Amygdala (tissue), 56 donors: ENCODE results near the gene CAMSAP2.

Experiments used
- DNase-seq, 56 donors: peaks; one replicate each; lab custom pipeline; 2025; lab: John Stamatoyannopoulos, UW

CAMSAP2 gene

DNA sequence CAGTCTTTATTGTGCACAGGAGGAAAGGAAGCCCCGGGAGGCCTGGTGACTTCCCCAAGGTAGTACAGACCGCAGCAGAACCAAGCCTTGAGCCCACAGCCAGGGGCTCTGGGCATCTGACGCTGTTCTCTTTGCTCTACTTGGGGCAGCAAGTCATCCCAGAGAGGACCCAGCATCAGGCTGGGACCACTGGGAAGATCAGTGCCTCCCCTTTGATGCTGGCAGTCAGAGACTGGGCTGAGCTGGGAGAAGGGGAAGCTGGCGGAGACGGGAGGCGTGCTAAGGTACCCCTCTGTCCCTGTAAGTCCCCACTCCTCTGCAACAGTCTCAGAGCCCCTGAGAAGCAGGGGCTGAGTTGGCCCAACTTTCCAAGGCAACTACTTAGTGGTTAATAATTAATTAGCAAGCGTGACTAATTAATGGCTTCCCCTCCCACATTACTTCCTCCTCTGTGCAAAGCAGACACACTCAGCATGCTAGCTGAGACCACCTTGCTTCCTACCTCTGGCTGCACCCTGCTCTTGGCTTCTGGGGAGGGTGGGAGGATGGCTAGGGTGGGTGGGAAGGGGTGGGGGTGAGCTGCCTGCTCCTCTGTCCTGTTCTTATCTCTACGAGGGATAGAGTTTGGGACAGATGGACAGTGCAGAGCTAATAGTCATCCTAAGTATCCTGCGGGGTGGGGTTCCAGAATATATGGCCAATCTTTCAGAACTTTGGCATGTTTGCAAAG lies 157.3 kb downstream of the CAMSAP2 start:
- DNase-seq = no peak

DNA sequence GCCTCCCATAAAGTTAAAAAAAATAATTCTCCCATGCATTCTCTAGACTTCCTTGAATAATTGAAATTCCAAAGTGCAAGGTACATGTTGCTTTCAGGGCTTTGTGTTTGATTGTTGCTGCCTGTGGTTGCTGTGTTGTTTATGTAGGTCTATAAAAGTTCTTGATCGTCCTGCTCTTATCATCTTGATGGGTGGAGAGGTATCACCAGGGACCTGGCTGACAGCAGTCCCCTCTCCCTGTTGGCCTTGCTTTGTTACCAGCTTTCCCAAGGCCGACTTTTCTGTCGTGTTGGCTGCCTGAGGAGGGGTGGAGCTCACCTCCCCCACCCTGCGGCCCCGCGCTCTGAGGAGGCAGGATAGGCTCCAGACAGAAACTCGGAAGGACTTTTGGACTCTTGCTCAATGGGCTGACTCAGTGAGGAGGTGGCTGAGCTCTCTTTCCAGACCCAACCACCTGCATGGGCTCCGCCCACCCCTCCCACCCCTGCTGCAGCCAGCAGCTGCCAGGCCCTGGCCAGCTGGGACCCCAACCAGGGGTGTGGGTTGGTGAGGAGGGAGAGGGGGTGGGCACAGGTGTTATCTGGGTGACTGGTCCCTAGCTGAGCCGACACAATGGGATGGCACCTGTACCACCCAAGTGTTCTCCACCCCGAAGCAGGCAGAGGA lies 158.0 kb downstream of the CAMSAP2 start:
- DNase-seq = no peak

DNA sequence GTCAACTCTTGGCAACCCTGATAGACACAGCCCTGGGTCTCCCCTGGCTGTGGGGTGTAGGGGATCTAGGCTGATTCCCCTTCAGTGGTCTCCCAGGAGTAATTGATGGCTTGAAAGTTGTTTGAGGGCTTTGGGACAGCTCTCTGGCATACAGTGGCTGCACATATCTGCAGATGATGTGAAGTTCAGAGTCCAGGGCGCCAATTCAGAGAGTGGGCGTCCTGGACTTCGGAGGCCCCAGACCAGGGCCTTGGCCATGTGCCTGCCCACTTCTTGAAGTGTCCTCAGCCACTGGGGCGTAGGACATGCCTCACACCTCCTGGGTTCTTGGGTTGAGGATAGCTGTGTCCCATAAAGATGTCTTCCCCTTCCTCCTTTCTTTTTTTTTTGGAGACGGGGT lies 158.6 kb downstream of the CAMSAP2 start:
- DNase-seq = no peak

- DNase-seq = no peak
Observed at GRCh38 chr1:200899015-200899386, 160.3 kb downstream of the CAMSAP2 start.

DNA sequence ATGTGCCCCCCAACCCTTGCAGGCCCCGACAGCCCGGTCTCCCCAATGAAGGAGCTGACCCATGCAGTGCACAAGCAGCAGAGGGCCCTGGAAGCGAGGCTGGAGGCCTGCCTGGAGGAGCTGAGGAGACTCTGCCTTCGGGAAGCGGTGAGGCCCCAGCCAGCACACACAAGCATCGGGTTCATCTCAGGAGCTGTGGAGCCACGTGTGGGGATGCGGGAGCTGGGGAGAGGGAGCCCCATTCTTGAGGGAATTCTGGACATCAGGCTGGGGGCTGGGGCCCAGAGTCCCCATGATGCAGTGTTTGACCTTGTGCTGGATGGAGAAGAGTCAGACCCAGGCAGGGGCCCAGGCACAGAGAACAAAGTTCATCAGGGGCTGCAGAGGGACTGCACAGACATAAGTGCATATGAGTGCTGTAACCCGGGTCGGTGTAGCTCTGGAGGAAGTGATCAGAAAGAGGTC lies 160.8 kb downstream of the CAMSAP2 start:
- DNase-seq = no peak

GRCh38 chr1:200899954-200900867 lies 161.5 kb downstream of the CAMSAP2 start:
- no peak for DNase-seq

GRCh38 chr1:200900877-200901276 lies 162.2 kb downstream of the CAMSAP2 start:
- no peak for DNase-seq

DNA sequence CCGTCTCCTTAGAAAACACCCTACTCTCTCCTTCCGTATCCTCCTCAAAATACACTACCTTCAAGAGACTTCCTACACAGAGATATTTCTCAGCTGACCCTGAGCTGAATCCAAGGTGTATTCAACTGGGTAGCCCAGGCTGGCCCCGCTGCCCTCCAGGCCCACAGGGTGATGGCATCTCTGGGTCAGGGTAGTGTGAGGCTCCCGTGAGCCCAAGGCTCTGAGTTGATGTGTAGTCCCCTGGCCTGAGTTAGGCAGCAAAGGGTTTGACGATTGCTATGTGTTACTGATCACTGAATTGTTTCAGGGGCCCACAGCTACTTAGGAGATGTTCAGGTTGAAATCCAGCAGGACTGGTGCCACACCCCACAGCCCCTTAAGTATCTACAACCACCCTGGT lies 162.7 kb downstream of the CAMSAP2 start:
- DNase-seq = no peak

- no peak for DNase-seq
Observed at GRCh38 chr1:200901796-200902444, 163.2 kb downstream of the CAMSAP2 start.

DNA sequence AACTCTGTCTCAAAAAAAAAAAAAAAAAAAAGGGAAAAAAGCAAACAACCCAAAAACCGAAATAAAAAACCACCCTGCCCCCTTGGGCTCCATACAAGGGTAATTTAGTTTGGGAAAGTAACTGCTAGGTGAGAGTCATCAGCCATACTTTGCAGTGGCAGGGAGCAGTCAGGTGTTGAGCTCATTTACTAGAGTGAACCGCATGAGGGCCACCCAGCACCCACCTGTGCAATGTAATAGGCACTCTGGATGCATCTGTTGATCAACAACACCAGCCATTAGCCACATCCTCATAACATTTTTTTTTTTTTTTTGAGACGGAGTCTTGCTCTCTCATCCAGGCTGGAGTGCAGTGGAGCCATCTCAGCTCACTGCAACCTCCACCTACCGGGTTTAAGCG lies 165.1 kb downstream of the CAMSAP2 start:
- no peak for DNase-seq

DNA sequence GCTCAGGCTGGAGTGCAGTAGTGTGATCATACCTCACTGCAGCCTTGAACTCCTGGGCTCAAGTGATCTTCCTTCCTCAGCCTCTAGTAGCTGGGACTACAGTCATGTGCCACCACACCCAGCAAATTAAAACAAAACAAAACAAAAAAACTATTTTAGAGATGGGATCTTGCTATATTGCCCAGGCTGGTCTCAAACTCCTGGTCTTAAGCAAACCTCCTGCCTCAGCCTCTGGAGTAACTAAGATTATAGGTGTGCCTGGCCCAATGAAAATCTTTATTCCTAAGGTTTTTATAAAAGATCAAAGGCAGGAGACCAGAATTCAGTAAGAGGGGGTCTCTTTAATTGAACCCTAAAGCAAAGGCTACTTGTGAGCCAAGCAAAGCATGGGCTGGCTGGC lies 166.1 kb downstream of the CAMSAP2 start:
- no peak for DNase-seq

GRCh38 chr1:200905411-200906052 lies 166.8 kb downstream of the CAMSAP2 start:
- DNase-seq = no peak

GRCh38 chr1:200906491-200906890 lies 167.8 kb downstream of the CAMSAP2 start:
- DNase-seq = no peak

DNA sequence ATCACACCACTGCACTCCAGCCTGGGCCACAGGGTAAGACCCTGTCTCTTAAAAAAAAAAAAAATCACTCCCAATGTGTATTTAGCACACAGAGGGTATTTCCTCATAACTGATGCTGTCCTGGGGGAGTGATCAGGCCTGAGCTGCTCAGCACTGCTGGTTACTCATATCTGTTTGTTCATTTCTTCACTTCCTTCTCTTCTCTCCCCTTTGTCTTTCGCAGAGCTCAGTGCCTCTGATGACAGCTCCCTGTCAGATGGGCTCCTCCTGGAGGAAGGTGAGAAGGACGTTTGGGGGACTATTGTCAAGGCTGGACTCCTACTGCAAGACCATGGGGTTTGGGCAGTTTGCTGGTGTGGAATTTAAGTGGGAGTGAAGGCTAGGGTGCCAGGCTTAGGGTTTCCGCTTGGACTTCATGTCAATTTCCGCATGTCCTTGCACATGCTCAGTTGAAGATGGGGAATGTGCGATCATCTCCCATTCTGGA lies 169.0 kb downstream of the CAMSAP2 start:
- no peak for DNase-seq

DNA sequence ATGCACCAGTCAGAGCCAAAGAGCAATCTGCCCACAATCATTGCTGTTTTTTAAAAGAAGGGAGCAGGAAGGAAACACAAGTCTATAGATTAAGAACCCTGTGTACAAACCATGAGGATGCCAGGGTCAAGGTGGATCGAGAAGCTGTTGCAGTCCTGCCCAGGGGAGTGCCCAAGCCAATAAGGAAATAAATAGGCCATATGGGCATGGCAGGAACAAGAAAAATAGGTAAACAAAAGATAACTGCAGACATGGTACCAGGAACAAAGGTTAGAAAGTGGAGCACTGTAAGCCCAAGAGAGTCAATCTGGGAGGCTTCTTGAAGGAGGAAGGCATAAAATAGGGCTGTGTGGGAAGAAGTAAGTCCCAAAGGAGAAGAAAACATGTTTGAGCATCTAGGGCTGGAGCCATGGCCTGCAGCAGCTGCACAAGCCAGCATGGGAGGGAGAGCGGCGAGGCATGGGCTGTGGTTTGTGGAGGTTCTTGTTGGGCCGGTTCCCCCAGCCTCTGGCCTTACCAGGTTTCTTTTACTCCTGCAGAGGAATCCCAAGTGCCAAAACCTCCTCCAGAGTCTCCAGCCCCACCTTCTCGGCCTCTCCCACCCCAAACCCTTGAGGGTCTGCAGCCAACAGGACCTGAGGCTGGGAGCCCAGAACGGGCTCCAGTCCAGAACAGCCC lies 169.6 kb downstream of the CAMSAP2 start:
- no peak for DNase-seq

DNA sequence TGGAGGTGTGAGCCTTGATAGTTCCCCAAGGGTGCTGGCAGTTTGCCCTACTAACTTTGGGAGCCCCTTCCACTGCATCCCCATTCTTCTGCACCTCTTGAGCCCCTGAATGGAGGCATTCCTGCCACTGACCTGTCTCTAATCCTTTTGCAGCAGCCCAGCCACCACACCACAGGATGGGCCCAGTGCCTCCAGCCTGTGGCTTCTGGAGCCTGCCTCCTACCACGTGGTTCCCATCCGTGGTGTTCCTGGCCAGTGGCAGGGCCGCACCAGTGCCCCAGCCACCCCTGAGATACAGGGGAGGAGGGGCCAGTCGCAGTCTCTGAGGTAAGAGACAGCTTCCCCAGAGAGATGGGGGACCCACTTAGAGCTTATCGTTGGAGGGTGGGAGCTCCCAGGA lies 170.4 kb downstream of the CAMSAP2 start:
- DNase-seq = no peak

DNA sequence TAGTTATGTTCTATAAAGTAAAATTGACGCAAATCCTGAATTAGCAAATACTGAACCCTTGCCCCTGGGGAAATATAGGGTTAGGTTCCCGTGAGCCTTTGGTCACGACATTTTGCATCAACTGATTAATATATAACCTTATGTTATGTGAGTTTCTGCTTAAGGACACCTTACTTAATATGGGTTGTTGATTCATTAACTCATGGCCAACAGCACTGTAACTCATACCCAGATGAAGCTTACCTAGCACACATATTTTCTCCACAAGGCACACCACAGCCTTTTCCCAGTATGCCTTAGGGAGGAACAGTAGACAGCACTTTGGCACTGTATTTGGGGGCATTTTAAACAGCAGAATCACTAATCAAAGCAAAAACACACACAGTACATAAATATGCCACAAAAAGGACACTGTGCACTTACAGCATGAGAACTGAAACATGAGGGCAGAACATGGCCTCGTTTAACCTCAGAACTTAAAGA lies 171.1 kb downstream of the CAMSAP2 start:
- no peak for DNase-seq
